Stimulated activated CD8-positive, alpha-beta memory T cell treated with anti-CD3 and anti-CD28 coated beads, Interleukin-4, amount 100 ng/mL, for 4 hours (primary cell): ENCODE results near the gene POLR3GL.
A peak's percentile ranks its signal among the peaks of the same experiment; 100 is the strongest.

ENCODE experiments used
- DNase-seq, 2 donors: peaks; one replicate each; pipeline ENCODE4 v3.0.0-alpha.2; 2020; ENCODE audit warnings: low read depth in 2 of 2, low spot score in 1 of 2

The POLR3GL gene

DNA sequence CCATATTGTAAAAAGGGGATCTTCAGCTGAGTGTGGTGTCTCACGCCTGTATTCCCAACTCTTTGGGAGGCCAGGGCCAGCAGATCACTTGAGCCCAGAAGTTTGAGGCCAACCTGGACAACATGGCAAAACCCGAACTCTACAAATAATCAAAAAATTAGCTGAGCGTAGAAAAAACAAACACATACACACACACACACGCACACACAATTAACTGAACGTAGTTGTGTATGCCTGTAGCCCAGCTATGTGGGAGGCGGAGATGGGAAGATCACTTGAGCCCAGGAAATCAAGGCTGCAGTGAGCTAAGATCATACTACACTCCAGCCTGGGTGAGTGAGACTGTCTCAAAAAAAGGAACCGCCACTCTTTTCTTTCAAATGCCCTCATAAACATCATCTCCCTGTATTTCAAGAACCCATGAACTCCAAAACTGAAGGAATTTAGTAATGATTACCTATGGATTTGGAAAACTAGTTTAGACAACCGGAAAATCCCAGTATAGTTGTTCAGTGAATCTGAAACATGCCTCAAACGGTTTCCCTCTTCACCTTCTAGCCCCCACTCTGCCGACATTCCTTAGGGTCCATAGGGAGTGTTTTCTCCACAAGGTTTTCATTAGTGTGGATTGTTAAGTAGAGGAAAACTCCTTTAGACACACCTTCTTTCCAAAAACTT lies 27.4 kb downstream of the POLR3GL start:
- no peak for DNase-seq

DNA sequence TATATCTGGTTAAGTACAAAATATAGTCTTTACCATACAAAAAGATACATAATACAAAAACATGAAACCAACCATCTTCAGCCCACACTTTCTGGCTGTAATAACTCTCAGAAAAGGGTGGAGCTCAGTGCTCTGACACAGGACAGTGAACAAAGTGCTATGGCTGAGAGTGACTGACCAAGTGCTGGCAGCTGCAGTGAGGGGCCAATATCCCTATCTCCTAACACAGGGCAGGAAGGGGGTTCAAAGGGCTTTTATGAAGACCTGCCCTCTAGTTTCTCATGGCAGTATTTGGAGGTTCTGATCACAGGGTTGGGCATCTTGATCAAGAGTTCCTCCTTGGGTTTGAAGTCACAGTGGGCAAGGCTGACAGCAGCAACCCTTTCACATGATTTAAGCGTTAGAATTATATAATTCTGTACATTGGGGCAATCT lies 28.0 kb downstream of the POLR3GL start:
- DNase-seq, result no peak

DNA sequence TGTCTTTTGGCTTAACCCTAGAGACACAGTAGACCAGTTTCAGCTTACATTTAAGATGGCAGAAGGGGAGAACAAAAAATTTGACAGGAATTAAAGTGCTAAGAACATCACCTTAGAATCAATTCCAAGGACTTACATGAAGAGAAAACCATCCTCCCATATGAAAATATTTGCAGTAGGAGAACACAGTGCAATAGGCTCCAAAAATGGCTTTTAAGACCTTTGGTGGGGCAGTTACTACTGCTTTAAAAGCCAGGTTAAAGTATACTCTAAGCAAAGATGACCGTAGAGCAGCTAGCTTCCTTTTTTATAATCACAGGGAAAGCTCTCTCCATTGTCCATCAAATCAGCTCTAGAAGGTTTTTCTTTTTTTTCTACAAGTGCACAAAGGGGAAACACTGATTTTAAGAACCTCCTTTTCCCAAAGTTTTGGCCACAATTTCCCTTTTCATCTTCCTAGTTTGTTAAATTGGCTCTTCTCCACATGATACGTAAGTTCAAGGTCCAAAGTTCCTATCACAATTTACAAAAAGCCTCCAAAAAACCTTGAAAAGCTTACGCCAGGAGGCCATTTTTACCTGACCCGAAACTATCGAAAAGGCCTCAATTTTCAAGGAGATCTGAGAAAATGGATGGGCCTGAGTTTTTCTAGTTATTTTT lies 28.6 kb downstream of the POLR3GL start:
- DNase-seq, result no peak

DNA sequence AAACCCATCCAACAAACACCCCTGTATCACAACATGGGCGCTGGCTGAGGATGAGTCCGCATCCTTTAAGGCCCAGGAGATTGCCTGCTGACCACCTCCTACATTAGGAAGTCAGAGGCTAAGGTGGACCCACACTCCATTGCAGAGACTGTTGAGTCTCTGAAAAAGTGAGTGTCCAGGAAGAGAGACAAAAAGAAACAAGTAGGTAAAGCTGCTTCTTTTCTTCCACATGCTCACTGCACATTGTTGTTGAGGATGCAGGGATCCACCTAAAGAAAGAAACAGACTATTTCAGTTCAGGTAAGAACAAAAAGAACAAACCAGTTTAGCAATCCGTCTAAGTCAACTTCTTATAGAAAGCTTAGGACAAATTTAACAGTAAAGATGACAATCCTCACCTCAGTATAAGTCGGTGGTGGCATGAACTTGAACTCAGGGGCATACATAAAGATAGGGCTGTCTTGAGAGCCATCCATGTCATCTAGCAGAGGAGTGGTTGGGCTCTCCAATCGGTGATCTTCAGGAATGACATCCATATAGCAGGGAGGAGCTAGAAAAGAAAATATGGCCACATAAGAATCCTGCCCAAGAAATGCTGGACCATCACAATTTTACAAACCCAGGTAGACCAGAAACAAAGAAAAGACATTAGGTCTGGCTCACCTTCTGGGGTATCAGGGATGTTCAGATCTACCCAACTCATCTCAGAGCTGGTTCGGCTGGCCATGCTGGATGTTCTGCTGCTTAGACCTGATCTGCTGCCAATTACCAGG lies 29.3 kb downstream of the POLR3GL start:
- DNase-seq, result no peak

DNA sequence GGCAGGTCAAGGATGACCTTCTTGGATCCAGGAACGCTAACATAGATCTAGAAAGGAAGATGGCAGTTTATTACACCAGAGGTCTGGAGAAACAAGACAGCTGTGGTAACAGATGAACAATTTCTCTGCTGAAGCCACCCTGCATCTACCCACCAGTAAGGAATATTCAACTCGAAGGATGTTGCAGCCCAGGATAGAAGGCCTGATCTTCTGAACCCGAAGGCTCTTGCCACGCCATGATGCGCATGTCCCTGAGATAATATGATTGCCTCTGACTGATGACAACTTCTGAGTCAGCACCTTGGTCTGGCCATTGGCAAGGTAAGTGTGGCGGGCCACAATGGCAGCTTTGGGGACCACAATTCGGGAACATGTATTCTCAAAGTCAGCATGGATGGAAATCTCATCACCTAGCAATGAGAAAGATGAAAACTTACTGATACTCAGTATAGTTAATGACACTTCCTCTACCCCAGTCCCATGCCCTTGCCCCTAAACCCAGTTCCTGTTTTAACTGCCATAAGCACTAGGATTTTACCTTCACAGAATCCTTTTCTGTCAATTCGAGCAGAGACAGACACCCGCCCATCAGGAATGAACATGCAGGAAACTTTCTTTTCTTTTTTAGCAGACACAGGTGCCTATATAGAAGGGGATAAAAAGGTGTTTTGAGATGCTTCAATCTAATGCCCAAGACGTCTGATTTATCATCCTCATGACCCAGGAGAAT lies 30.1 kb downstream of the POLR3GL start:
- no peak for DNase-seq

DNA sequence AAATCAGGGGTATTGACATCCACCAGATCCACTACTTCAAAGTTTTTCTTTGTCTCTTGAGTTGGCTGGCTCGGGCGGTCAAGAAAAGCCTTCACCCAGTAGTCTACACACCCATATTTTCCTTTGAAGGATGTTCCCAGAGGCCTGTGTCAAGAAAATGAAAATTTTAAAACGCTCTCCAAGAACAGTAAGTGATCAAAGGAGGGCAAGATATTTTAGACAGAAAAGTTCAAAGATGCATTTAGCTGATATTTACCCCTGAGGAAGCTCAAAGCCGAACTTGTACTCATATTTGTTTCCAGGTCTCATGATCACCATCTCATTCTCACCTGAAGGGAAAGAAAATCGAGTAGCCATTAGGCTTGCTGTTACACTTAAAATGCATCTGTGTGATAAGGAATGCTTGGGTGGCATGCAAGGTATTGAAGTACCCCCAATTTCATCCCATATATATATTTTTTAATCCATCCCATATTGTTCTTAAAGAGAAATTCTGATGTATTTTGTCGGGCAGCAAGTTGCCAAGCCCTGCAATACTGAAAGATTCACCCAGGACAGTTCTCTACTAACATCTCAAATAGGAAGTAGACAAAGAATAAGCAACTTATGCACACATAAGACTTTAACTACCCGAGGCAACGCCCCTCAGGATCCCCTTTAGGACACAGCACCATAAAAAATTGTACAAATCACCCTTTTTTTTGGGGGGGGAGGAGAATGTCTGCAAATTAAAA lies 30.8 kb downstream of the POLR3GL start:
- no peak for DNase-seq

DNA sequence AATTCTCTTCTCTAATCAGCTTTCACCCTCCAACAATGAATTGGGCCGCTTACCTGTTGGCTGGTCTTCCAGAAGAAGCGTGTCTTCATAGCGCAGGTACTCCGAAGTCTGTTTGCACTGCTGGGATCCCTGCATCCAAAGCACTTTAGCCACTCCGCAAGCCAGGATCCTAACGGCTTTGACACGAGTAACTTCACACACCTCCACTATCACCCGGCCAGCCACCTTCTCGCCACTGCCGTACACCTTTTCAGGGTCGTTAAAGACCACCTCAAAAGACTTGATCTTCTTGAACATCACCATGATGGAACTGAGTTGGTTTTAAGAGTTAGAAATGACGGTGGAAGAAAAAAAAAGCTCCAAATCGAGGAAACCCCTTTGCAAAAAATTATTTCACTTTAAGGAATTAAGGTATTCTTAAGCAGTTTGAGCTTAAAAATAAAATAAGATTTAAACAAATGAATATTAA lies 31.5 kb downstream of the POLR3GL start:
- no peak for DNase-seq

DNA sequence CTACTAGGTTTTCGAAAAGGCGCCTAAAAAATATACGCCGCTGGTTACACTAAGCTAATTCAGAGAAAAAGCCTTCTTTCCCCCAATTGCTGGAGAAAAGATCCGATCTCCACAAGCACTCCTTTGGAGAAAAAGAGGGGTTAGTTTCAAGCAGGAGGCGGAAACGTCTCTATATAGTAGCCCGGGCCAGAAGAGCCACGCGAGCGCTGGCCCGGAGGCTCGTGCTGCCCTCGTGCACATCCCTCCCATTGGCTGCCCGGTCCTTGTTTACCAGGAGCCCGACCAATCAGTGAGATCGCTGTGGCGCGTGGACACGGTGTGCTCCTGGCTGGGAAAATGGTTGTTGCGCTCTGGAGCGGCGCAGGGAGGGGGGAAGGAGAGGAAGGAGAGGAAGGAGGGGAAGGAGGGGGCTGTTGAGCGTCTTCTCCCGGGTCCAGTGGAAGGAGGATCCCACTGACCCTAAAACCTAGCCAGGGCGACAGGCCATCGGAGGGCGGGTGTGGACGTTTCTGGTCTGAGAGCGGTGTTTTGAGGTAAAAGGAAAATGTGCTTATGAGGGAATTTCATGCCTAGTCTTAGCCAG lies 32.0 kb downstream of the POLR3GL start, which contains the start of gene TXNIP:
TXNIP (minus strand) TSS at position 147 of the 583 bp plus-strand sequence. CDS start 313 bp downstream, outside the sequence.
- DNase-seq, result peak; percentile 85 to 86

DNA sequence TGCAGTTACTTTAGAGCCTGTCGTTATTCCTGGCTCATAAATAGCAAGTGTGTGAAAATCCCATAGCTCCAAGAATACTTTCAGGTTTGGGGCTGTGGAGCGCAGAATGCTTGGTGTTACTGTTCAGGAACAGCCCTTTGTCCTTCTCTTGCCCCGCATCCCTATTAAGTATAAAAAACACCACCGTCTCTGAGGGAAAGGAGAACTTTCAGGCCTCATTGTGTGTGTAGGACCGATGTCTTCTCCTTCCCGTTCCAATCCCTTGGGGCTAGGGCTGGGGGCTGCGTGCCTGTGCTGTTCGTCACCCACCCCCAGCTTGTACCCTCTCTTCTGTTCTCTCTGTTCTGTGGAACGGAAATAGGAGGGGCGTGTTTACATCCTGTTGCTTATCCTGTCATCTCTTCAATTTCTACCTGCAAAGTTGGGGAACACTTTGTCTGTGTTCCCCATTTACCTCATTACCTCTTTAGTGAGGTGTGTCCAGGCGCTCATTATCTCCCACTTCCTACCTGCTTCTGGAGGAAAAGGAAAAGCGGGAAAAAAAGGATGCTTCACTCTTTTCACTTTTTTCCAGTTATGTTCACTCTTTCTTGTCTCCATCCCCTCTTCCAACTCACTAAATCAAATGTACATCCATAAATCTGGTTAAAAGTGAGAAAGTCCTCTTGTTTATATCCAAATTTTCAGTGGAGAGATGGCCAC lies 32.7 kb downstream of the POLR3GL start:
- no peak for DNase-seq

DNA sequence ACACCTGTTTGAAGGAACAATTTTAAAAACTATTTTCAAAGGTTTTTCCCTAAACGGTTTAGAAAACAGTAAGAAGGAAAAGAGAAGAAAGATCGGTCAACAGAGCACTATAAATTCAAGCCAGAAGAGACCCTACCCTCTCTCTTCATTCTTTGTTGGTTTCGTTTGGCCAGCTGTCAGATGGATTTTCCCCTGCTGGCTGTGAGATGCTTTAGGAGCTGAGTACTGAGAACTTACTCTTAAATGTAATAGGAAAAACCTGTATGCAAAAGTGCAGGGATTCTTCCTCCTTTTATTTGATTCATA lies 33.2 kb downstream of the POLR3GL start:
- DNase-seq, result no peak

DNA sequence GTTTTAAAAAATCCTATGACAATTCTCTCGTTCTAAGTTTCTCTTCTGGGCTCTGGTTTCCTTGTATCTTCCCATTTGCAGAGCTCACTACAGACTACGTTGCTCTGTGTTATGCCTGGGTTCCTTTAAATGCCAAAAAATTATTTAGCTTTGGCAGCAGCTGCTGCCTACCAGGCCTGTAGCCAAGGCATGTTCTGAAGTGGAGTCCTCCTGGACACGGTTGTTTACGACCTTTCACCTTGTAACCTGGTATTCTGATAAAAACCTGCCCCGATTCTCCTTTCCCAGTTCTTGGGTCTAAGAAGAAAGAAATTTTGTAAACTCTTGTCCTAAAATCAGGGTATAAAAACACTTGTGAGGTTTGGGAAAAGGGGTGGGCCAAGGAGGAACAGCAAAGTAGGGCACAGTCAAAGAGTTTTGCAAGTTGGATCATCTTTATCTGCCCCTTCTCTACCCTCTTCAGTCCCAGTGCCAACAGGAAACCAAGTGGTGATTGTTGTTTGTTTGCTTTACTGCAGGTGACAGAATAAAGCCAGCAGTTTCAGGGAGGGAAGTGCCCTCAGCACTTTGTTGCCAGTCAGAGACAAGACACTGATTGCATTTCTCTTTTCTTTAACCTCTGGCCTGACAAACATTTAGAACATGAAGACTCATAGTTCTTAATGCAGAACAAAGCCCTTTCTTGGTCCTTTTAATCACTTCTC lies 35.0 kb downstream of the POLR3GL start:
- no peak for DNase-seq

DNA sequence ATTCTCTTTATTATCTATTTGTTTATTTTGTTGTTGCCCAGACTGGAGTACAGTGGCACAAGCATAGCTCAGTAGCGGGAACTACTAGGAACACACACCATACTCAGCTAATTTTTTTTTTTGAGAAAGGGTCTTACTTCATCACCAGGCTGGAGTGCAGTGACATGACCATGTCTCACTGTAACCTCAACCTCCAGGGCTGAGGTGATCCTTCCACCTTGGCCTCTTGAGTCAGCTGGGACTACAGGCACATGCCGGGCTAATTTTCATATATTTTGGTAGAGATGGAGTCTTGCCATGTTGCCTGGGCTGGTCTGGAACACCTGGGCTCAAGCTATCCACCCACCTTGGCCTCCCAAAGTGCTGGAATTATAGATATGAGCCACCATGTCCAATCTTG lies 37.2 kb downstream of the POLR3GL start:
- DNase-seq, result no peak

DNA sequence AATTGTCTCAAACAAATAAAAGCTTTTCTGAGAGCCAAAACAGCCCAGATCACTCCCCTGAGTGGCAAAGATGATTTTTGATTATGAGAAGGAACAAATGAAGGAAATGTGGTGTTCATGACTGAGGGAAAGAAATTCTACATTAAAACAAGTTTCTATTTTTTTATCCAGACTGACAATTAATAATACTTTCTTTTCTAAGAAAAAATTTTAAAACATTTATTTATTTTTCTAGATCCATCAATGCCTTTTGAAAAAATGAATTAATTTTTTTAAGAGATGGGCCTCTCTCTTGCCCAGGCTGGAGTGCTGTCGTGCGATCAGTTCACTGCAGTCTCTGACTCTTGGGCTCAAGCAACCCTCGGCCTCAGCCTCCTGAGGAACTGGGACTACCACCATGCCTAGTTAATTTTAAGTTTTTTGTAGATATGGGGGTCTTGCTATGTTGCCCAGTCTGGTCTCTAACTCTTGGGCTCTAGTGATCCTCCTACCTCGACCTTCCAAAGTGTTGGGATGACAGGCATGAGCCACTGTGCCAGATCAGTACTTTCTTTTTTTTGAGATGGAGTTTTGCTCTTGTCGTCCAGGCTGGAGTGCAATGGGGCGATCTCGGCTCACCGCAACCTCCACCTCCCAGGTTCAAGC lies 43.1 kb downstream of the POLR3GL start:
- no peak for DNase-seq

DNA sequence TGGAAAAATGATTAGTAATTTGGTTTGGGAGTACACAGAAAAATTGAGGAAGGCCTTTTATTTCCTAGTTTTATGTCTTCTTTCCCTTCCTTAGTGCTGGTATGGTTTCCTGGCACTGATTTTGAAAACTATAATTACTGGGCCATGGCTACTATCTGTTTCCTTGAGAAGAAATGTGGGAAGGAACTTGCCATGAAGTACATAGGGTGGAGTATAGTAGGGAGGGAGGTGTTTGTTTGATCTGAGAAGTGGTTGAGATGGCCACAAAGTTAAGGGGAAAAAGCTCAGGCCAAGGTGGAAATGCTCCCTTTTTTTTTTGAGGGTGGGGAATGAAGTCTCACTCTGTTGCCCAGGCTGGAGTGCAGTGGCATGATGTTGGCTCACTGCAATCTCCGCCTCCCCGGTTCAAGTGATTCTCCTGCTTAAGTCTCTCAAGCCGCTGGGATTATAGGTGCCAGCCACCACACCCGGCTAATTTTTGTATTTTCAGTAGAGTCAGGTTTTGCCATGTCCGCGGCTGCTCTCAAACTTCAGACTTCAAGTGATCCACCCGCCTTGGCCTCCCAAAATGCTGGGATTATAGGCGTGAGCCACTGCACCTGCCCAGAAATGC lies 45.7 kb downstream of the POLR3GL start:
- DNase-seq, result no peak

DNA sequence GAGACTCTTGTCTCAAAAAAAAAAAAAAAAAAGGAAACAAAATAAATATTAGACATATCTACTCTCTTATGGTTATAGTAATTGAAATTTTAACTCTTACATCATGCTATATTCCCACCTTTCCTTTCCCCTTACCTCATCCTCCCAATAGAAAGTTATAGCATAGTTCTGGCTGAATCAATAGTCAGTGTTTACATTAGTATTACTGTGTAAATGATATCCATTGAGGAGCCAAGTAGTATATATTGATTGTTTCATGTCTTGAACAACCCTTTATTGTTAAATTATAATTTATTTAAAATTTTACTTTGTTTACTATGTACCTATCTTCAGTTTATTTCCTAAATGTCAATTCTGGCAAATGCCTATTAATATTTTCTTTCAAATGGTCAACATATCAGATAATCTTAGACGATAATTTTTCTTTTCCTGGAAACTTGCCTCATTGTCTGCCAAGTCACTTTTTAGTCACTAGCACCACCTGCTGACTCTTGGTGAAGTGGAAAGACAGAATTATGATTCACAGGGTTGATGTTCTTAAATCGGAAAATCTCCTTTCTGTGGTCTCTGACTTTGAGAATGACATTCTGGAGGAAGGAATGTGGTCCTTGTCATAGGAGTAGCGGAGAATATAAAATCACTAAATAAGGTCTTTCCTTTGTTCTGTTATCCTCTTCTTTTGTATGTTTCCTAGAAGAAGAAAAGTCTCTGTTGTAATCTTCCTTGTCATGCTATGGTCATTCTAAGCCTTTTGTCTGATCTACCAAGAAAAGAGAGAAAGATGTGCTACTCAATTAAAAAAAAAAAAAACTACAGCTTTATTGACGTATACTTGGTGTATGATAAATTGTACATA lies 48.4 kb downstream of the POLR3GL start:
- DNase-seq, result no peak

DNA sequence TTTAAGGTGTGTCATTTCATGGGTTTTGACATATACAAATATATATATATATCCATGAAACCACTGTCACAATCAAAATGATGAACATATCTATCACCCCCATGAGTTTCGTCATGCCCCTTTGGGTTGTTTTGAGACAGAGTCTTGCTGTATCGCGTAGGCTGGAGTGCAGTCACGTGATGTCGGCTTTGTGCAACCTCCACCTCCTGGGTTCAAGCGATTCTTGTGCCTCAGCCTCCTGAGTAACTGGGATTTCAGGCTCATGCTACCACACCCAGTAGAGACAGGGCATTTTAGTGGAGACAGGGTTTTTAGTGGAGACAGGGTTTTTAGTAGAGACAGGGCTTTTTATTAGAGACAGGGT lies 49.1 kb downstream of the POLR3GL start:
- DNase-seq, result no peak

DNA sequence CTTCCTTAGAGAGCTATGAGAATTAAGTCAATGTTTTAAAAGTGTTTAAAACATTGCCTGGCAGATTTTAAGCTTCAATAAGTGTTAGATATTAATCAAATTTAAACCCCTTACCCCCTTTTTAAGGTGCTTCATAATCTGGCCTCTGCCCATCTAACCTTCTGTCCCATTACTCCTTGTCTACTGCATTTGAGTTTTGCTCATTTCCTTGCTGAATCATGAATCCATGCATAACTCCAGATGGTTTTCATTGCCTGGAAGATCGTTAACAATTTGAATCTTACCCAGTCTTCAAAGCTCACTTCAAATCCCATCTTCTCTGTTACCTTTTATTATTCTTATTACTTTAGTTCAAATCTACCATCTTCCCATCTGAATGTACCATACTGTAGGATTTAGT lies 52.4 kb downstream of the POLR3GL start:
- no peak for DNase-seq
